Measurements from ENCODE around the gene RECQL5.

DNA sequence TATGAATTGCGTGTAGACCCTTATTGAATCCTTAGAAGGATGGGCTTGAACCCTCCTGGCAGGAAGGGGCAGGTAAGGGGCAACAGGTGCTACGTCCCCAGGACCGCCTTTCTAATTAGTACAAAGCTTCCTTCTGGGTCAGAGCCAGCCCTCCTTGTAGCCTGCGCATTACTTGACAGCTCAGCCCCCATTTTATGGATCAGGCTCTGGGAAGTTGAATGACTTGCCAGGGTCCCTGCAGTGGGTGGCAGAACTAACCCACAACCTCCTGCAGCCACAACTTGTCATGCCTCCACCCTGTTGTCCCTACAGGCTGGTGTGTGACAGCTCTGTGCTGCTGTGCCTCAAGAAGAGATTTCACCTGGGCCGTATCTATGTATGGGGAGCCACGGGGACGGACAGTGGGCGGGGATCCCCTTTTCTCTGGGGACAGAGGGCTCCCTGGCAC lies 76.6 kb downstream of the RECQL5 start:
- no peak for TF ChIP-seq POLR2A (IDR thresholded peaks at IDR 0.05)
- TF ChIP-seq, protein P1, sequence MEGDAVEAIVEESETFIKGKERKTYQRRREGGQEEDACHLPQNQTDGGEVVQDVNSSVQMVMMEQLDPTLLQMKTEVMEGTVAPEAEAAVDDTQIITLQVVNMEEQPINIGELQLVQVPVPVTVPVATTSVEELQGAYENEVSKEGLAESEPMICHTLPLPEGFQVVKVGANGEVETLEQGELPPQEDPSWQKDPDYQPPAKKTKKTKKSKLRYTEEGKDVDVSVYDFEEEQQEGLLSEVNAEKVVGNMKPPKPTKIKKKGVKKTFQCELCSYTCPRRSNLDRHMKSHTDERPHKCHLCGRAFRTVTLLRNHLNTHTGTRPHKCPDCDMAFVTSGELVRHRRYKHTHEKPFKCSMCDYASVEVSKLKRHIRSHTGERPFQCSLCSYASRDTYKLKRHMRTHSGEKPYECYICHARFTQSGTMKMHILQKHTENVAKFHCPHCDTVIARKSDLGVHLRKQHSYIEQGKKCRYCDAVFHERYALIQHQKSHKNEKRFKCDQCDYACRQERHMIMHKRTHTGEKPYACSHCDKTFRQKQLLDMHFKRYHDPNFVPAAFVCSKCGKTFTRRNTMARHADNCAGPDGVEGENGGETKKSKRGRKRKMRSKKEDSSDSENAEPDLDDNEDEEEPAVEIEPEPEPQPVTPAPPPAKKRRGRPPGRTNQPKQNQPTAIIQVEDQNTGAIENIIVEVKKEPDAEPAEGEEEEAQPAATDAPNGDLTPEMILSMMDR (IDR thresholded peaks at IDR 0.05), result no peak
